ENCODE data around the gene MPRIP. TPM values are rescaled to one million over a fixed set of nuclear protein-coding genes. Genes with fewer than 3 reads are reported as not detected.
"Not testable (repeated sequence)": the region's sequence is repeated elsewhere in the genome, so short reads cannot be mapped to it uniquely, and the experiment has no call there.

The MPRIP gene
- polyA plus RNA-seq, 1 donor from 2014 or later = 14.4 TPM

GRCh38 chr17:17180741-17181525, 138.7 kb downstream of the MPRIP start:
- H3K27me3 Mint-ChIP-seq = no peaks in the 10 kb centered on the region
- H3K9me3 Mint-ChIP-seq = no peaks in the 10 kb centered on the region
- H3K36me3 Mint-ChIP-seq = peaks cover 18% of the 10 kb centered on the region
- H3K27ac Mint-ChIP-seq = peak overlapping the region in 2 of 3 donors; percentile 71 to 91
- H3K4me1 Mint-ChIP-seq = peaks cover 37 to 69% (median 41%) of the 10 kb centered on the region in 3 donors
- peak overlapping the region in 1 of 4 donors; percentile 92 for H3K4me3 Mint-ChIP-seq

GRCh38 chr17:17181666-17182597, 139.7 kb downstream of the MPRIP start:
- Mint-ChIP-seq H3K4me3 (peak overlapping the region; percentile 50 to 92 (median 73)), H3K27ac (peak overlapping the region; percentile 71 to 90 (median 74)), H3K4me1 (peaks cover 32 to 68% (median 39%) of the 10 kb centered on the region in 3 donors), H3K27me3 (no peaks in the 10 kb centered on the region), H3K36me3 (peaks cover 15% of the 10 kb centered on the region), H3K9me3 (no peaks in the 10 kb centered on the region)

GRCh38 chr17:17182598-17183136, 140.4 kb downstream of the MPRIP start:
- Mint-ChIP-seq H3K4me3 (peak overlapping the region in 2 of 4 donors; percentile 58 to 88), H3K9me3 (no peaks in the 10 kb centered on the region), H3K36me3 (peaks cover 15% of the 10 kb centered on the region), H3K27me3 (no peaks in the 10 kb centered on the region), H3K27ac (peak overlapping the region; percentile 57 to 74 (median 71)), H3K4me1 (peaks cover 32 to 66% (median 39%) of the 10 kb centered on the region in 3 donors)

- H3K9me3 Mint-ChIP-seq = no peaks in the 10 kb centered on the region
- H3K27ac Mint-ChIP-seq = peak overlapping the region in 1 of 3 donors; percentile 78
- H3K4me1 Mint-ChIP-seq = peaks cover 32 to 67% (median 34%) of the 10 kb centered on the region in 3 donors
- H3K4me3 Mint-ChIP-seq = peak overlapping the region in 2 of 4 donors; percentile 70 to 82
- H3K27me3 Mint-ChIP-seq = no peaks in the 10 kb centered on the region
- H3K36me3 Mint-ChIP-seq = peaks cover 12% of the 10 kb centered on the region
Measured at GRCh38 chr17:17183744-17184143, 141.5 kb downstream of the MPRIP start.

GRCh38 chr17:17184985-17185757, 142.9 kb downstream of the MPRIP start:
- peaks cover 24 to 64% (median 27%) of the 10 kb centered on the region in 3 donors for H3K4me1 Mint-ChIP-seq
- not testable (repeated sequence) for H3K36me3 Mint-ChIP-seq

GRCh38 chr17:17186051-17186450, 143.8 kb downstream of the MPRIP start:
- Mint-ChIP-seq H3K4me3 (peak overlapping the region in 1 of 4 donors; percentile 24), H3K27me3 (no peaks in the 10 kb centered on the region), H3K27ac (peak overlapping the region in 2 of 3 donors; percentile 14 to 86), H3K9me3 (no peaks in the 10 kb centered on the region), H3K4me1 (peaks cover 22 to 58% (median 24%) of the 10 kb centered on the region in 3 donors), H3K36me3 (peaks cover 3% of the 10 kb centered on the region)

More at GRCh38 chr17:17184985-17185757, 142.9 kb downstream of the MPRIP start:
- H3K9me3 Mint-ChIP-seq, H3K27me3 Mint-ChIP-seq: not testable (repeated sequence)
- Mint-ChIP-seq H3K4me3 (peak overlapping the region in 2 of 4 donors; percentile 12 to 81), H3K27ac (peak overlapping the region in 2 of 3 donors; percentile 47 to 86)

GRCh38 chr17:17186551-17187505, 144.6 kb downstream of the MPRIP start:
- Mint-ChIP-seq H3K27ac (peak overlapping the region; percentile 14 to 78 (median 31)), H3K4me3 (no peak overlapping the region), H3K36me3 (peaks cover 3% of the 10 kb centered on the region), H3K27me3 (no peaks in the 10 kb centered on the region), H3K4me1 (peaks cover 16 to 51% (median 17%) of the 10 kb centered on the region in 3 donors), H3K9me3 (no peaks in the 10 kb centered on the region)

- no peaks in the 10 kb centered on the region for H3K9me3 Mint-ChIP-seq
- no peak overlapping the region for H3K4me3 Mint-ChIP-seq
- peak overlapping the region in 1 of 3 donors; percentile 71 for H3K27ac Mint-ChIP-seq
- peaks cover 3% of the 10 kb centered on the region for H3K36me3 Mint-ChIP-seq
- peaks cover 10 to 43% (median 11%) of the 10 kb centered on the region in 3 donors for H3K4me1 Mint-ChIP-seq
- no peaks in the 10 kb centered on the region for H3K27me3 Mint-ChIP-seq
Measured at GRCh38 chr17:17188586-17188985, 146.3 kb downstream of the MPRIP start.

GRCh38 chr17:17189559-17189958, 147.3 kb downstream of the MPRIP start:
- Mint-ChIP-seq H3K27ac (peak overlapping the region in 1 of 3 donors; percentile 67), H3K4me3 (no peak overlapping the region), H3K36me3 (peaks cover 3% of the 10 kb centered on the region), H3K9me3 (no peaks in the 10 kb centered on the region), H3K27me3 (no peaks in the 10 kb centered on the region), H3K4me1 (peaks cover 9 to 38% (median 10%) of the 10 kb centered on the region in 3 donors)

- Mint-ChIP-seq H3K27me3 (no peaks in the 10 kb centered on the region), H3K27ac (peak overlapping the region in 1 of 3 donors; percentile 75), H3K4me1 (peaks cover 7 to 32% (median 10%) of the 10 kb centered on the region in 3 donors), H3K9me3 (no peaks in the 10 kb centered on the region), H3K36me3 (peaks cover 3% of the 10 kb centered on the region), H3K4me3 (no peak overlapping the region)
Measured at GRCh38 chr17:17190188-17190587, 147.9 kb downstream of the MPRIP start.

GRCh38 chr17:17191346-17191792, 149.1 kb downstream of the MPRIP start:
- H3K27ac Mint-ChIP-seq = no peak overlapping the region
- H3K4me1 Mint-ChIP-seq = peaks cover 0 to 24% (median 2%) of the 10 kb centered on the region in 3 donors

GRCh38 chr17:17191961-17192381, 149.7 kb downstream of the MPRIP start:
- Mint-ChIP-seq H3K36me3 (no peaks in the 10 kb centered on the region), H3K9me3 (no peaks in the 10 kb centered on the region), H3K27ac (peak overlapping the region in 1 of 3 donors; percentile 39), H3K4me1 (peaks cover 0 to 21% (median 2%) of the 10 kb centered on the region in 3 donors), H3K4me3 (no peak overlapping the region), H3K27me3 (no peaks in the 10 kb centered on the region)

More at GRCh38 chr17:17191346-17191792, 149.1 kb downstream of the MPRIP start:
- H3K36me3 Mint-ChIP-seq = no peaks in the 10 kb centered on the region
- no peaks in the 10 kb centered on the region for H3K9me3 Mint-ChIP-seq
- no peaks in the 10 kb centered on the region for H3K27me3 Mint-ChIP-seq
- no peak overlapping the region for H3K4me3 Mint-ChIP-seq

GRCh38 chr17:17195466-17195865, 153.2 kb downstream of the MPRIP start:
- H3K27ac Mint-ChIP-seq, H3K27me3 Mint-ChIP-seq, H3K36me3 Mint-ChIP-seq, H3K9me3 Mint-ChIP-seq, H3K4me3 Mint-ChIP-seq: not testable (repeated sequence)
- peaks cover 0 to 14% (median 2%) of the 10 kb centered on the region in 3 donors for H3K4me1 Mint-ChIP-seq

Measured in IgD-negative memory B cell (primary cell).